SK-N-SH (cell line): ENCODE data around the gene FBN2. TPM values are rescaled to one million over a fixed set of nuclear protein-coding genes. Genes with fewer than 3 reads are reported as not detected.

Source experiments
- CTCF ChIA-PET: fragments of 300-600, 350-600 bp; formaldehyde crosslinking; extraction: SDS; loops from one replicate; lab custom pipeline; 2021; lab: Yijun Ruan, JAX
- POLR2A ChIA-PET: fragments of 350-600 bp; sonication (Branson Sonifier 250); formaldehyde crosslinking; extraction: SDS; loops from one replicate; lab custom pipeline; 2020; ENCODE audit warnings: antibody characterized with exemption, inconsistent platforms; lab: Yijun Ruan, JAX
- DNase-seq: peaks from one replicate; pipeline ENCODE4 v3.0.0; 2012
- H2AFZ ChIP-seq: fragments of 200-600 bp; sonication (generic); 2 replicates; pipeline ENCODE4 v1.8.1; 2016; ENCODE audit warnings: antibody characterized with exemption, mild to moderate bottlenecking, low read depth
- H3F3A ChIP-seq: fragments of 200-600 bp; sonication (generic); replicated peaks from 2 replicates; pipeline ENCODE3; 2016; ENCODE audit warnings: antibody characterized with exemption, mild to moderate bottlenecking; ENCODE audit not compliant: insufficient read depth
- H3K27ac ChIP-seq, 2 experiments: fragments of 200-500 bp in 1 of 2; fragments of 200-600 bp in 1 of 2; sonication (Bioruptor generic) in 1 of 2; sonication (generic), shearing (Covaris generic) in 1 of 2; 2 replicates each; pipeline versions ENCODE4 v1.5.1 to v1.6.1; 2014 to 2016; ENCODE audit warnings: low read depth in 2 of 2, inconsistent platforms in 1 of 2, low read length in 1 of 2, mild to moderate bottlenecking in 1 of 2, mixed read lengths in 1 of 2
- H3K27me3 ChIP-seq: fragments of 200-600 bp; sonication (generic), shearing (Covaris generic); 2 replicates; pipeline ENCODE4 v1.6.1; 2016; ENCODE audit warnings: mixed run types; ENCODE audit not compliant: insufficient read depth
- H3K36me3 ChIP-seq, 2 experiments: fragments of 200-500 bp in 1 of 2; fragments of 200-600 bp in 1 of 2; sonication (Bioruptor generic) in 1 of 2; sonication (generic) in 1 of 2; replicated peaks in 1 of 2; 2 replicates each; pipeline versions ENCODE3 to v1.5.1; 2014 to 2016; ENCODE audit warnings: low read length in 1 of 2, mild to moderate bottlenecking in 1 of 2; ENCODE audit not compliant: insufficient read depth in 2 of 2, control insufficient read depth in 1 of 2
- H3K4me1 ChIP-seq, 2 experiments: fragments of 200-500 bp in 1 of 2; fragments of 200-600 bp in 1 of 2; sonication (Bioruptor generic) in 1 of 2; sonication (generic), shearing (Covaris generic) in 1 of 2; 2 replicates each; pipeline versions ENCODE4 v1.5.1 to v1.6.1; 2014 to 2016; ENCODE audit warnings: low read depth in 1 of 2, low read length in 1 of 2, mixed run types in 1 of 2; ENCODE audit not compliant: insufficient read depth in 2 of 2, control insufficient read depth in 1 of 2
- H3K4me2 ChIP-seq: fragments of 200-600 bp; sonication (generic), shearing (Covaris generic); 2 replicates; pipeline ENCODE4 v1.6.1; 2017; ENCODE audit warnings: mixed run types
- H3K4me3 ChIP-seq, 2 experiments: fragments of 200-500 bp in 1 of 2; fragments of 200-600 bp in 1 of 2; sonication (Bioruptor generic) in 1 of 2; sonication (generic), shearing (Covaris generic) in 1 of 2; 2 replicates each; pipeline versions ENCODE4 v1.5.1 to v1.8.1; 2014 to 2016; ENCODE audit warnings: low read depth in 2 of 2, inconsistent platforms in 1 of 2, low read length in 1 of 2, mild to moderate bottlenecking in 1 of 2, mixed read lengths in 1 of 2, moderate library complexity in 1 of 2
- H3K79me2 ChIP-seq: fragments of 200-600 bp; sonication (generic); 2 replicates; pipeline ENCODE4 v1.8.1; 2017; ENCODE audit warnings: mild to moderate bottlenecking; ENCODE audit not compliant: insufficient read depth
- H3K9ac ChIP-seq: fragments of 200-600 bp; sonication (generic); 2 replicates; pipeline ENCODE4 v1.6.1; 2017; ENCODE audit warnings: mixed run types
- H3K9me2 ChIP-seq: fragments of 200-600 bp; sonication (generic); 2 replicates; pipeline ENCODE4 v1.6.1; 2017; ENCODE audit warnings: mixed run types
- H3K9me3 ChIP-seq: fragments of 200-600 bp; sonication (generic); 2 replicates; pipeline ENCODE4 v1.6.1; 2017; ENCODE audit warnings: mixed run types, mild to moderate bottlenecking, moderate library complexity
- H4K20me1 ChIP-seq: fragments of 200-600 bp; sonication (generic); 2 replicates; pipeline ENCODE4 v1.6.1; 2017; ENCODE audit warnings: mild to moderate bottlenecking, mixed run types; ENCODE audit not compliant: insufficient read depth
- CHD2 ChIP-seq: fragments of 150-350 bp; IDR thresholded peaks from 2 replicates; pipeline ENCODE4 v1.6.1; 2018; ENCODE audit warnings: low read length; ENCODE audit not compliant: partially characterized antibody
- ELF1 ChIP-seq: IDR thresholded peaks from 2 replicates; pipeline ENCODE4 v1.4.0; 2012
- EP300 ChIP-seq, 2 experiments: IDR thresholded peaks; 2 replicates each; pipeline versions ENCODE4 v1.4.0 to v1.6.1; 2012; ENCODE audit warnings: borderline replicate concordance in 1 of 2, low read depth in 1 of 2, low read length in 1 of 2
- EZH2phosphoT487 ChIP-seq: fragments of 200-600 bp; sonication (generic); IDR thresholded peaks from 2 replicates; pipeline ENCODE4 v1.6.1; 2017; ENCODE audit warnings: low read depth, mixed run types, mild to moderate bottlenecking, antibody characterized with exemption, moderate library complexity, borderline replicate concordance
- IRF3 ChIP-seq: fragments of 150-350 bp; IDR thresholded peaks from 2 replicates; pipeline ENCODE4 v1.6.1; 2016; ENCODE audit warnings: mild to moderate bottlenecking, low read depth, low read length
- MAX ChIP-seq: IDR thresholded peaks from 2 replicates; pipeline ENCODE4 v1.4.0; 2012; ENCODE audit warnings: low read depth
- MEF2A ChIP-seq: IDR thresholded peaks from 2 replicates; pipeline ENCODE4 v1.4.0; 2012; ENCODE audit warnings: low read depth, borderline replicate concordance
- MXI1 ChIP-seq: IDR thresholded peaks from 2 replicates; pipeline ENCODE4 v1.6.1; 2012; ENCODE audit warnings: mild to moderate bottlenecking, low read depth, low read length, improper control_type of control experiment
- NFIC ChIP-seq: IDR thresholded peaks from 2 replicates; pipeline ENCODE4 v1.4.0; 2012; ENCODE audit warnings: borderline replicate concordance
- NRF1 ChIP-seq: IDR thresholded peaks from 2 replicates; pipeline ENCODE4 v1.6.1; 2012; ENCODE audit warnings: low read depth, mild to moderate bottlenecking, low read length
- POLR2AphosphoS5 ChIP-seq: IDR thresholded peaks from 2 replicates; pipeline ENCODE4 v1.6.1; 2012; ENCODE audit warnings: low read depth, low read length
- RAD21 ChIP-seq: IDR thresholded peaks from 2 replicates; pipeline ENCODE4 v1.6.1; 2012; ENCODE audit warnings: mild to moderate bottlenecking, low read length
- RXRA ChIP-seq: IDR thresholded peaks from 2 replicates; pipeline ENCODE4 v1.4.0; 2012; ENCODE audit warnings: low read depth, mild to moderate bottlenecking, borderline replicate concordance
- SIN3A ChIP-seq: IDR thresholded peaks from 2 replicates; pipeline ENCODE4 v1.6.1; 2012; ENCODE audit warnings: low read depth, mild to moderate bottlenecking, low read length, moderate library complexity, borderline replicate concordance
- SMC3 ChIP-seq: IDR thresholded peaks from 2 replicates; pipeline ENCODE4 v1.6.1; 2012; ENCODE audit warnings: low read depth, low read length, improper control_type of control experiment
- TAF1 ChIP-seq: IDR thresholded peaks from 2 replicates; pipeline ENCODE4 v1.6.1; 2012; ENCODE audit warnings: low read depth, mild to moderate bottlenecking, low read length, moderate library complexity, borderline replicate concordance
- YY1 ChIP-seq: IDR thresholded peaks from 2 replicates; pipeline ENCODE4 v1.4.0; 2012; ENCODE audit warnings: low read depth, mild to moderate bottlenecking
- ZBTB33 ChIP-seq: IDR thresholded peaks from 2 replicates; pipeline ENCODE4 v1.4.0; 2012; ENCODE audit warnings: low read depth, borderline replicate concordance
- WGBS: methylation state at CpG from one replicate; pipeline ENCODE4 v1.1.6; 2017; ENCODE audit warnings: low lambda C conversion rate; 5-methylcytosine and 5-hydroxymethylcytosine counted together
- polyA plus RNA-seq, 3 experiments: library from polyadenylated mRNA; depleted of rRNA; stranded (reverse); fragments of >200 nt; gene quantifications; 2 replicates each; pipeline ENCODE4 v1.2.3, GENCODE V29; 2012
- TF ChIP-seq, protein P1 (sequence below): fragments of 150-350 bp; IDR thresholded peaks from 2 replicates; pipeline ENCODE4 v1.6.1; 2017; ENCODE audit warnings: antibody characterized with exemption, low read length, low read depth, borderline replicate concordance

Gene FBN2
- polyA plus RNA-seq, 1 of the 3 experiments (the other 2 are of a cell fraction): 2.2 TPM

- no peaks in the 10 kb centered on the region for H3K9me2 ChIP-seq
- no peak for DNase-seq
- no peaks in the 10 kb centered on the region for H4K20me1 ChIP-seq
- no peak overlapping the region for H3K9ac ChIP-seq
- ChIA-PET CTCF (no interaction called here), POLR2A (no interaction called here)
- no peaks in the 10 kb centered on the region for H3K79me2 ChIP-seq
- H3F3A ChIP-seq: no peaks in the 10 kb centered on the region
- no peaks in the 10 kb centered on the region for H3K27me3 ChIP-seq
- no peaks in the 10 kb centered on the region for H3K9me3 ChIP-seq
- H2AFZ ChIP-seq: no peak overlapping the region
- TF ChIP-seq NFIC: no peak
- no peak for TF ChIP-seq ELF1
- no peak for TF ChIP-seq NRF1
- TF ChIP-seq EP300 (IDR thresholded peaks at IDR 0.05; ENCODE audit: borderline replicate concordance in 1 of 2, low read depth in 1 of 2, low read length in 1 of 2): no peak
- no peak for TF ChIP-seq RAD21
- no peak for TF ChIP-seq YY1
- no peak for TF ChIP-seq ZBTB33
- TF ChIP-seq EZH2phosphoT487: no peak
- TF ChIP-seq MEF2A: no peak
- TF ChIP-seq MXI1: no peak
- TF ChIP-seq RXRA: no peak
- TF ChIP-seq CHD2: no peak
- TF ChIP-seq SMC3: no peak
- TF ChIP-seq MAX: no peak
- TF ChIP-seq, protein P1, sequence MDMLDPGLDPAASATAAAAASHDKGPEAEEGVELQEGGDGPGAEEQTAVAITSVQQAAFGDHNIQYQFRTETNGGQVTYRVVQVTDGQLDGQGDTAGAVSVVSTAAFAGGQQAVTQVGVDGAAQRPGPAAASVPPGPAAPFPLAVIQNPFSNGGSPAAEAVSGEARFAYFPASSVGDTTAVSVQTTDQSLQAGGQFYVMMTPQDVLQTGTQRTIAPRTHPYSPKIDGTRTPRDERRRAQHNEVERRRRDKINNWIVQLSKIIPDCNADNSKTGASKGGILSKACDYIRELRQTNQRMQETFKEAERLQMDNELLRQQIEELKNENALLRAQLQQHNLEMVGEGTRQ: no peak
- TF ChIP-seq TAF1: no peak
- no peak for TF ChIP-seq POLR2AphosphoS5
- no peak overlapping the region for H3K27ac ChIP-seq
- H3K4me3 ChIP-seq: no peak overlapping the region
- H3K4me1 ChIP-seq: no peaks in the 10 kb centered on the region
- no peaks in the 10 kb centered on the region for H3K36me3 ChIP-seq
- no peak overlapping the region for H3K4me2 ChIP-seq
- 16% methylated on average over 1 of the region's 1 CpG for WGBS
Observed at GRCh38 chr5:128317481-128317880, 220.6 kb downstream of the FBN2 start.

GRCh38 chr5:128315671-128316070 lies 222.4 kb downstream of the FBN2 start:
- ChIA-PET CTCF (no interaction called here), POLR2A (no interaction called here)
- Histone ChIP-seq H3K4me3 (no peak overlapping the region), H2AFZ (no peak overlapping the region), H3K4me2 (no peak overlapping the region), H3K9me3 (no peaks in the 10 kb centered on the region), H3K27ac (no peak overlapping the region), H3K27me3 (no peaks in the 10 kb centered on the region), H3K79me2 (no peaks in the 10 kb centered on the region), H3F3A (no peaks in the 10 kb centered on the region), H4K20me1 (no peaks in the 10 kb centered on the region), H3K9me2 (no peaks in the 10 kb centered on the region), H3K36me3 (no peaks in the 10 kb centered on the region), H3K9ac (no peak overlapping the region), H3K4me1 (no peaks in the 10 kb centered on the region)
- 15% methylated on average over 4 of the region's 4 CpGs for WGBS
- no peak for DNase-seq
- TF ChIP-seq TAF1 (no peak), YY1 (no peak), SIN3A (no peak), IRF3 (no peak), EP300 (IDR thresholded peaks at IDR 0.05; ENCODE audit: borderline replicate concordance in 1 of 2, low read depth in 1 of 2, low read length in 1 of 2) (no peak)
